Superior temporal gyrus (tissue), 1 donor: ENCODE results near the gene EGLN1.

ENCODE experiments used
- DNase-seq: peaks from one replicate; pipeline ENCODE4 v3.0.0-alpha.2; 2016; ENCODE audit errors: extremely low spot score

The EGLN1 gene

GRCh38 chr1:231397886-231398671, 24.0 kb downstream of the EGLN1 start:
- DNase-seq, result no peak

- no peak for DNase-seq
Measured at GRCh38 chr1:231396643-231397042, 25.4 kb downstream of the EGLN1 start.

- no peak for DNase-seq
Measured at GRCh38 chr1:231395998-231396390, 26.1 kb downstream of the EGLN1 start.

- no peak for DNase-seq
Measured at GRCh38 chr1:231395076-231395997, 26.8 kb downstream of the EGLN1 start.

GRCh38 chr1:231393668-231394067, 28.4 kb downstream of the EGLN1 start:
- no peak for DNase-seq

- no peak for DNase-seq
Measured at GRCh38 chr1:231392389-231393131, 29.5 kb downstream of the EGLN1 start.

GRCh38 chr1:231390071-231390470, 32.0 kb downstream of the EGLN1 start:
- no peak for DNase-seq

GRCh38 chr1:231387770-231388669, 34.1 kb downstream of the EGLN1 start:
- no peak for DNase-seq

- no peak for DNase-seq
Measured at GRCh38 chr1:231386466-231386865, 35.6 kb downstream of the EGLN1 start.

GRCh38 chr1:231385416-231385748, 36.7 kb downstream of the EGLN1 start:
- DNase-seq, result no peak

GRCh38 chr1:231384696-231385415, 37.2 kb downstream of the EGLN1 start:
- DNase-seq, result no peak

GRCh38 chr1:231383159-231383860, 38.8 kb downstream of the EGLN1 start:
- DNase-seq, result no peak

GRCh38 chr1:231382426-231382825, 39.7 kb downstream of the EGLN1 start:
- no peak for DNase-seq

GRCh38 chr1:231381729-231382128, 40.4 kb downstream of the EGLN1 start:
- no peak for DNase-seq

- DNase-seq, result no peak
Measured at GRCh38 chr1:231376875-231377549, 45.1 kb downstream of the EGLN1 start.

- no peak for DNase-seq
Measured at GRCh38 chr1:231376101-231376500, 46.0 kb downstream of the EGLN1 start.

- no peak for DNase-seq
Measured at GRCh38 chr1:231374394-231374793, 47.7 kb downstream of the EGLN1 start.

- no peak for DNase-seq
Measured at GRCh38 chr1:231372501-231372900, 49.6 kb downstream of the EGLN1 start.

- DNase-seq, result peak; percentile 77
Measured at GRCh38 chr1:231369282-231369681, 52.8 kb downstream of the EGLN1 start.
